WERI-Rb-1 (cell line): ENCODE data around the gene TRIM43.
"Not testable (repeated sequence)": the region's sequence is repeated elsewhere in the genome, so short reads cannot be mapped to it uniquely, and the experiment has no call there.

Experiments used
- DNase-seq: peaks from one replicate; pipeline ENCODE4 v3.0.0-alpha.2; 2020
- H3K27ac ChIP-seq: fragments of 250-450 bp; sonication (Bioruptor Pico); 2 replicates; pipeline ENCODE4 v1.5.1; 2020; ENCODE audit warnings: mild to moderate bottlenecking, moderate library complexity
- H3K27me3 ChIP-seq: fragments of 250-450 bp; sonication (Bioruptor Pico); 2 replicates; pipeline ENCODE4 v1.5.1; 2021; ENCODE audit warnings: mild to moderate bottlenecking, low read depth, moderate library complexity; ENCODE audit not compliant: insufficient read depth, severe bottlenecking
- H3K36me3 ChIP-seq: fragments of 250-450 bp; sonication (Bioruptor Pico); 2 replicates; pipeline ENCODE4 v1.5.1; 2020; ENCODE audit warnings: mild to moderate bottlenecking, moderate library complexity
- H3K4me3 ChIP-seq: 2 replicates; pipeline ENCODE4 v1.5.1; 2011; ENCODE audit warnings: low read depth, mild to moderate bottlenecking, control low read depth, low read length
- H3K9me3 ChIP-seq: fragments of 250-450 bp; sonication (Bioruptor Pico); 2 replicates; pipeline ENCODE4 v1.5.1; 2021; ENCODE audit warnings: mild to moderate bottlenecking, moderate library complexity; ENCODE audit not compliant: severe bottlenecking
- CTCF ChIP-seq: IDR thresholded peaks from 2 replicates; pipeline ENCODE4 v1.5.1; 2011; ENCODE audit warnings: low read depth, mild to moderate bottlenecking, control low read depth, inconsistent platforms, low read length

TRIM43 gene

GRCh38 chr2:95575857-95576256, 15.9 kb upstream of the TRIM43 start:
- TF ChIP-seq CTCF: no peak
- no peaks in the 10 kb centered on the region for H3K36me3 ChIP-seq
- H3K27ac ChIP-seq: no peak overlapping the region

GRCh38 chr2:95578539-95578938, 13.3 kb upstream of the TRIM43 start:
- Histone ChIP-seq H3K9me3 (peaks cover 2% of the 10 kb centered on the region), H3K27ac (no peak overlapping the region), H3K4me3 (no peak overlapping the region), H3K27me3 (no peaks in the 10 kb centered on the region), H3K36me3 (no peaks in the 10 kb centered on the region)
- no peak for DNase-seq
- TF ChIP-seq CTCF: no peak

More at GRCh38 chr2:95575857-95576256, 15.9 kb upstream of the TRIM43 start:
- no peak for DNase-seq
- no peaks in the 10 kb centered on the region for H3K27me3 ChIP-seq
- H3K4me3 ChIP-seq: no peak overlapping the region
- H3K9me3 ChIP-seq: no peaks in the 10 kb centered on the region

GRCh38 chr2:95583545-95583944, 8.3 kb upstream of the TRIM43 start:
- H3K27ac ChIP-seq, H3K4me3 ChIP-seq, H3K9me3 ChIP-seq, DNase-seq, H3K36me3 ChIP-seq, H3K27me3 ChIP-seq: not testable (repeated sequence)

- not testable (repeated sequence) for H3K27ac ChIP-seq, H3K9me3 ChIP-seq, H3K36me3 ChIP-seq, H3K27me3 ChIP-seq, DNase-seq, H3K4me3 ChIP-seq
Measured at GRCh38 chr2:95584321-95584720, 7.5 kb upstream of the TRIM43 start.

GRCh38 chr2:95589777-95590536, 1.8 kb upstream of the TRIM43 start:
- H3K27ac ChIP-seq, H3K36me3 ChIP-seq, H3K27me3 ChIP-seq, H3K4me3 ChIP-seq, H3K9me3 ChIP-seq, DNase-seq: not testable (repeated sequence)

GRCh38 chr2:95592973-95593372, 1.2 kb downstream of the TRIM43 start:
- not testable (repeated sequence) for H3K27ac ChIP-seq, H3K4me3 ChIP-seq, H3K9me3 ChIP-seq, H3K27me3 ChIP-seq, H3K36me3 ChIP-seq, DNase-seq

- H3K27me3 ChIP-seq, DNase-seq, H3K4me3 ChIP-seq, H3K27ac ChIP-seq, H3K36me3 ChIP-seq, H3K9me3 ChIP-seq: not testable (repeated sequence)
Measured at GRCh38 chr2:95595012-95595411, 3.2 kb downstream of the TRIM43 start.

- not testable (repeated sequence) for H3K27me3 ChIP-seq, H3K9me3 ChIP-seq, H3K27ac ChIP-seq, H3K4me3 ChIP-seq, H3K36me3 ChIP-seq, DNase-seq
Measured at GRCh38 chr2:95601301-95601700, 9.5 kb downstream of the TRIM43 start.

GRCh38 chr2:95602146-95602545, 10.3 kb downstream of the TRIM43 start:
- not testable (repeated sequence) for H3K27ac ChIP-seq, H3K9me3 ChIP-seq, H3K36me3 ChIP-seq, H3K4me3 ChIP-seq, H3K27me3 ChIP-seq, DNase-seq

- DNase-seq, H3K4me3 ChIP-seq, H3K27ac ChIP-seq, H3K36me3 ChIP-seq, H3K27me3 ChIP-seq, H3K9me3 ChIP-seq: not testable (repeated sequence)
Measured at GRCh38 chr2:95608356-95608755, 16.6 kb downstream of the TRIM43 start.

- not testable (repeated sequence) for H3K9me3 ChIP-seq, H3K4me3 ChIP-seq, H3K36me3 ChIP-seq, H3K27me3 ChIP-seq, H3K27ac ChIP-seq, DNase-seq
Measured at GRCh38 chr2:95609764-95610163, 18.0 kb downstream of the TRIM43 start.

GRCh38 chr2:95613048-95613447, 21.2 kb downstream of the TRIM43 start:
- not testable (repeated sequence) for H3K36me3 ChIP-seq, DNase-seq, H3K27me3 ChIP-seq, H3K9me3 ChIP-seq, H3K4me3 ChIP-seq, H3K27ac ChIP-seq

- not testable (repeated sequence) for H3K27ac ChIP-seq, H3K4me3 ChIP-seq, H3K27me3 ChIP-seq, H3K36me3 ChIP-seq, H3K9me3 ChIP-seq, DNase-seq
Measured at GRCh38 chr2:95622728-95623127, 30.9 kb downstream of the TRIM43 start.
